Cardiac muscle cell (in vitro differentiated cells and primary cell): Measurements from ENCODE around the gene MCCC1. TPM values are rescaled to one million over a fixed set of nuclear protein-coding genes. Genes with fewer than 3 reads are reported as not detected.

Experiments
- DNase-seq, 2 donors: peaks; one replicate each; pipeline versions ENCODE4 v3.0.0 to v3.0.0-alpha.2; 2010 to 2017; ENCODE audit warnings: low read depth in 1 of 2, low spot score in 1 of 2
- H3K27ac ChIP-seq: fragments of 200-600 bp; sonication (generic); 2 replicates; pipeline ENCODE4 v1.5.1; 2016
- H3K27me3 ChIP-seq: fragments of 200-600 bp; sonication (generic); 2 replicates; pipeline ENCODE4 v1.6.0; 2016; ENCODE audit warnings: control low read depth
- H3K36me3 ChIP-seq: fragments of 200-600 bp; sonication (generic); 2 replicates; pipeline ENCODE4 v1.5.1; 2016; ENCODE audit warnings: control low read depth
- H3K4me1 ChIP-seq: fragments of 200-600 bp; sonication (generic); 2 replicates; pipeline ENCODE4 v1.8.1; 2017; ENCODE audit warnings: low read depth, mild to moderate bottlenecking, mixed run types
- H3K4me3 ChIP-seq: fragments of 200-600 bp; sonication (generic); 2 replicates; pipeline ENCODE4 v1.5.1; 2016; ENCODE audit warnings: mild to moderate bottlenecking
- H3K9me3 ChIP-seq: fragments of 200-600 bp; sonication (generic); 2 replicates; pipeline ENCODE4 v1.5.1; 2017; ENCODE audit warnings: low read depth, mild to moderate bottlenecking, control low read depth
- CTCF ChIP-seq: IDR thresholded peaks from 2 replicates; pipeline ENCODE4 v1.5.1; 2012; ENCODE audit warnings: low read depth, mild to moderate bottlenecking, low read length
- polyA plus RNA-seq: library from polyadenylated mRNA; unstranded; fragments of >200 nt; fragmentation: Nextera tagmentation; extraction: Ambion mirVana; gene quantifications from 2 replicates; pipeline ENCODE4 v1.2.1, GENCODE V29; 2016
- total RNA-seq: library from RNA; depleted of rRNA; stranded (reverse); fragments of >200 nt; gene quantifications from 2 replicates; pipeline ENCODE4 v1.2.3, GENCODE V29; 2016

Gene MCCC1
- total and polyA plus RNA-seq, 2 experiments from 2014 or later, result 33.2 to 40.5 TPM

- no peaks in the 10 kb centered on the region for H3K27me3 ChIP-seq
- H3K4me3 ChIP-seq, result peak within 1 kb of the TSS; percentile 100
- H3K4me1 ChIP-seq, result peaks cover 12% of the 10 kb centered on the region
- TF ChIP-seq CTCF, result no peak
- no peaks in the 10 kb centered on the region for H3K9me3 ChIP-seq
- no peaks in the 10 kb centered on the region for H3K36me3 ChIP-seq
- DNase-seq, result peak; percentile 91 to 94
- peak within 1 kb of the TSS; percentile 90 for H3K27ac ChIP-seq
Observed at GRCh38 chr3:182980204-182981037, 118.9 kb downstream of the MCCC1 start, which contains the start of gene DCUN1D1. Gene DCUN1D1 (minus strand): TSS chr3:182980538. CDS start chr3:182980489, 49 bp downstream.

GRCh38 chr3:182979674-182980191, 119.6 kb downstream of the MCCC1 start:
- Histone ChIP-seq H3K27ac (peak overlapping the region; percentile 90), H3K4me3 (peak overlapping the region; percentile 100), H3K36me3 (no peaks in the 10 kb centered on the region), H3K4me1 (peaks cover 14% of the 10 kb centered on the region), H3K9me3 (no peaks in the 10 kb centered on the region), H3K27me3 (no peaks in the 10 kb centered on the region)
- no peak for TF ChIP-seq CTCF
- DNase-seq, result peak; percentile 20 to 57

GRCh38 chr3:182979103-182979673, 120.1 kb downstream of the MCCC1 start:
- DNase-seq, result peak; percentile 10 to 25

GRCh38 chr3:182978387-182978786, 120.9 kb downstream of the MCCC1 start:
- Histone ChIP-seq H3K4me1 (peaks cover 18% of the 10 kb centered on the region), H3K27me3 (no peaks in the 10 kb centered on the region), H3K4me3 (peak overlapping the region; percentile 100), H3K27ac (no peak overlapping the region), H3K9me3 (no peaks in the 10 kb centered on the region), H3K36me3 (no peaks in the 10 kb centered on the region)
- TF ChIP-seq CTCF, result no peak
- no peak for DNase-seq

More at GRCh38 chr3:182979103-182979673, 120.1 kb downstream of the MCCC1 start:
- Histone ChIP-seq H3K4me3 (peak overlapping the region; percentile 100), H3K9me3 (no peaks in the 10 kb centered on the region), H3K4me1 (peaks cover 18% of the 10 kb centered on the region), H3K36me3 (no peaks in the 10 kb centered on the region), H3K27me3 (no peaks in the 10 kb centered on the region), H3K27ac (peak overlapping the region; percentile 90)
- TF ChIP-seq CTCF, result no peak

- H3K27ac ChIP-seq, result no peak overlapping the region
- DNase-seq, result peak in 1 of 2 donors; percentile 14
- H3K9me3 ChIP-seq, result no peaks in the 10 kb centered on the region
- H3K4me3 ChIP-seq, result no peak overlapping the region
- H3K27me3 ChIP-seq, result no peaks in the 10 kb centered on the region
- no peak for TF ChIP-seq CTCF
- H3K36me3 ChIP-seq, result no peaks in the 10 kb centered on the region
- H3K4me1 ChIP-seq, result peaks cover 7% of the 10 kb centered on the region
Observed at GRCh38 chr3:182973047-182973446, 126.2 kb downstream of the MCCC1 start.
